ENCODE data around the gene RPL18.

Gene RPL18

DNA sequence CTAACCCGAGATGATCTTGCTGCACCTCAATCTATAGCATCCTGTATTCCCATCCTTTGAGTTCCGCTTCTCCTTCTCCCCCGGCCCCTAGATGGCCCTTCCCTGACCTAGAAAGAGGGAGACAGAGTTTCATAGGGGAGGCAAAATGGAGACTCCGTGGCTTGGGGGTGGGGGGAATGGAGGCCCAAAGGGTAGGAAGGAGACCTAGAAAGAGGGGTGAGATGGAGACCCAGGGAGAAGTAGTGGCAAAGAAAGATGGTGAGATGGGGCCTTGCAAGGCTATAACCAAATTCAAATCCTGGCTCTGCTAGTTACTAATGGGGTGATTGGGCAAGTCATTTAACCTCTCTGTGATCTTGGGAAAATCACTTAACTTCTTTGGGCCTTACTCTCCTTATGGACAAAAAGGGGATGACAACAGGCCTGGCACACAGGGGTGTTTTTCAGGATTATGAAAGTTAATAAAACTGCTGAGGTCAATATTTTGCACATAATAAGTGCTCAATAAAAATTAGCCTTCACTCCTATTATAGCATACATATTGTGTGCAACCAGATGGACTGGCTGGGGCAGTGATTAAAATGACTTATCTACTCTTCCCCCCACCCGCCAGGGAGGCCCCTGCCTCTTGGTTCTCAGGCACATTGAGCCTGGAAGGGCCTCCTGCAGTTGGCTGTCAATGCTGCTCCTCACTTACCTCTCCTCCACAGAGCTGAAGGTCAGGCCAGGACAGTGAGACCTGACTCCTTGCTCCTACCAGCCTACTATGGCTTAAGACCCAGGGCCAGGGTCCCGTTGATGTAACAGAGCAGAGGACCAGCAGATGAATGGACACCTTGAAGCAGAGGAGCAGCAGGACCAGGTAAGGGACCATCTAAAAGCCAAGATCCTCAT, 961 bp upstream of the RPL18 start:
- TF ChIP-seq, protein P1, sequence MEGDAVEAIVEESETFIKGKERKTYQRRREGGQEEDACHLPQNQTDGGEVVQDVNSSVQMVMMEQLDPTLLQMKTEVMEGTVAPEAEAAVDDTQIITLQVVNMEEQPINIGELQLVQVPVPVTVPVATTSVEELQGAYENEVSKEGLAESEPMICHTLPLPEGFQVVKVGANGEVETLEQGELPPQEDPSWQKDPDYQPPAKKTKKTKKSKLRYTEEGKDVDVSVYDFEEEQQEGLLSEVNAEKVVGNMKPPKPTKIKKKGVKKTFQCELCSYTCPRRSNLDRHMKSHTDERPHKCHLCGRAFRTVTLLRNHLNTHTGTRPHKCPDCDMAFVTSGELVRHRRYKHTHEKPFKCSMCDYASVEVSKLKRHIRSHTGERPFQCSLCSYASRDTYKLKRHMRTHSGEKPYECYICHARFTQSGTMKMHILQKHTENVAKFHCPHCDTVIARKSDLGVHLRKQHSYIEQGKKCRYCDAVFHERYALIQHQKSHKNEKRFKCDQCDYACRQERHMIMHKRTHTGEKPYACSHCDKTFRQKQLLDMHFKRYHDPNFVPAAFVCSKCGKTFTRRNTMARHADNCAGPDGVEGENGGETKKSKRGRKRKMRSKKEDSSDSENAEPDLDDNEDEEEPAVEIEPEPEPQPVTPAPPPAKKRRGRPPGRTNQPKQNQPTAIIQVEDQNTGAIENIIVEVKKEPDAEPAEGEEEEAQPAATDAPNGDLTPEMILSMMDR (conservative IDR thresholded peaks at IDR 0.05): no peak
- H3K27ac ChIP-seq: peak overlapping the region; percentile 90

DNA sequence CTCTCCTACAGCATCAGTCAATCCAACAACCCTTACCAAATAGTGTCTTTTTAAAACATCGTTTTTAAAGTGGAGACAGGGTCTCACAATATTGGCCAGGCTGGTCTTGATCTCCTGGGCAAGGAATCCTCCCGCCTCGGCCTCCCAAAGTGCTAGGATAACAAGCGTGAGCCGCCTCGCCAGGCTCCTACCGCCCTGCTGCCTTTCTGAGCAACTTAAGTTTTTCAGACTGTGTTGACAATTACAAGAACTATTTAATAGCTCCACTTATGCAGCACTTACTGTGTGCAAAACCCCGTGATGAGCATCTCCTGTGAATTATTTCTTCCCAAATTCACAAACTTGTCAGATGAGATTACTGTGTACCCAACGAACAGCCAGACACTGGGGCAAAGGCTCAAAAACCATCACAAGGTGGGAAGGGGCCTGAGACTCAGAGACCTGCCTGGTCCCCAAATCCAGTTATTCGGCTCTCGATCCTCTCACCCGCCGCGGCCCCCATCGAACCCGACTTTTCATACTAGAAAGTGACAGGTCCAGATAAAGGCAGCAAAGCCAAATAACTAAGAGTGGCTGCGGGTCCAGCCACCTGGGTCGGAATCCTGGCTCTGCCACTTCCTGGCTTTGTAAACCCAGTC, 581 bp downstream of the RPL18 start:
- TF ChIP-seq, protein P1 (conservative IDR thresholded peaks at IDR 0.05): no peak
- H3K27ac ChIP-seq: peak overlapping the region; percentile 90

DNA sequence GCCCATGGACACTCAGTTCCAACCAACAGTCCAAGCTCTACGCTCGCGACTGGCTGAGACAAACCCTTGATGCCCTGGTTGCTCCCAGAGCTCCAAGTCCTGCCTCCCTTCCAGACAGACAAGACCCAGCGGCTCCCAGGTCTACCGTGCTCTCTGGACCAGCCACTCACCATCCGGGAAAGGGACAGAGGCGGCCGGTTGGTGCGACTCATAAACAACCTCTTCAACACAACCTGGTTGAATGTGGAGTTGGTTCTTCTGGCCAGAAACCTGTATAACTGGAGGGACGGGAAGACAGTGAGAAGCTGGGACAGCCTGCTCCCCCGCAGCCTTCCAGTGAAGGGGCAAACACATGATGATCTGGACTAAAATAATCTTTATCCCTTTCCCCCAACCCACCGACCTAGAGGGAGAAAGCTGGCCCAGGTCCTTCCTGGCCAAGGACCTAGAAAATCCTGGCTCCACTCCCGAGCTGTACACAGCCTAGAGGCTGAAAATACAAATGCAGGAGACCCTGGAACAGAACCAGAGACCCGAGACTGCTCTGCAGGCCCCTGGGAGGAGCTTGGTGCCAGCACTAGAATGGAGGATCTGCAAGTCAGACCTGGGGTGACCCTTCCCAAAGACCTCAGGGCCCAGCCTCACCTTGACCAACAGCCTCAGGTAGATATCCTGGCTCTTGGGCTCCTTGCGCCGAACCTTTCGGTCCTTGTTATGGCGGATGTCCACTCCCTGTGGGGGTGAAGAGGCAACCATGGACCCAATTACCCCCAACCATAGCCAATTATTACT, 1.6 kb downstream of the RPL18 start:
- H3K27ac ChIP-seq: peak overlapping the region; percentile 90

DNA sequence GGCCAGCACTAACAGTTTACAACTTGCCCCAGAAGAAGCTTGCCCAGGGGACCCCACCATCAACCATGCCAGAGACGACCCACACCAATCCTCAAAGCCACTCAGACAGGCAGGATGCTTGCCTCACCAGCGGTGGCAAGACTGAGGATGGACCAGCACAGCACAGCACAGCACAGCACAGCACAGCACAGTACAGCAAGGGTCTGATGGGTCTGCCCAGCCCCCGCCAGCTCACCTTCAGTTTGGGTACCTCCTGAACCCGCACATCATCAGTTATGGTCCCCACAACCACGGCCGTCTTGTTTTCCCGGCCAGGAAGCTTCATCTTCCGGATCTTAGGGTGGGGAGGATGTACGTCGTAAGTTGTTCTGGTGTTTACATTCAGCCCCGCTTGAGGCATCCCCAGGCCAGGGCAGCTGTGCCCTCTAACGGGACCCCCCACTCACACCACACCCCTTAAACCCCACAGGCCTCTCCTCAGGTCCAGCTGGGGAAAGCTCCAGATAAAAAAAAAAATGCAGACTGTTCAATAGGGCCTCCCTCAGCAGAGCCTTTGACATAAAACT, 2.4 kb downstream of the RPL18 start:
- H3K27ac ChIP-seq: peak overlapping the region; percentile 90
- TF ChIP-seq, protein P1 (conservative IDR thresholded peaks at IDR 0.05): no peak

More for the DNA sequence above, 1.6 kb downstream of the RPL18 start:
- TF ChIP-seq, protein P1 (conservative IDR thresholded peaks at IDR 0.05): peak; percentile 17

DNA sequence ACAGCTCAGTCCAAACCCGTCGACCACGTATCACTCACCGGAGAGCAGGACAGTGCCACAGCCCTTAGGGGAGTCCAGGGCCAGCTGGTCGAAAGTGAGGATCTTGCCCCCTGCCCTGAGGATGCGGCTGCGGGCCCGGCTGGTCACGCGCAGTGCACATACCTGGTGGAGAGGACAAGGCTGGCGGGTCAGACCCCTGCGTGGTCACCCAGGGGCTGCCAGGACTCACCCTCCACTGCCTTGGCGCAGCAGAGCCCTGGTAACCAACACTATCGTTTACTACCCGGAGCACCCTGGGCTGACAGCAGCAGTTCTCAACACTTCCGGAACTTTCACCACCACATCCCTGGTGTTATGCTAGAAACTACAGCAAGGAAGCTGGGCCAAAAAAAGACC, 2.9 kb downstream of the RPL18 start:
- TF ChIP-seq, protein P1 (conservative IDR thresholded peaks at IDR 0.05): no peak
- H3K27ac ChIP-seq: peak overlapping the region; percentile 90

DNA sequence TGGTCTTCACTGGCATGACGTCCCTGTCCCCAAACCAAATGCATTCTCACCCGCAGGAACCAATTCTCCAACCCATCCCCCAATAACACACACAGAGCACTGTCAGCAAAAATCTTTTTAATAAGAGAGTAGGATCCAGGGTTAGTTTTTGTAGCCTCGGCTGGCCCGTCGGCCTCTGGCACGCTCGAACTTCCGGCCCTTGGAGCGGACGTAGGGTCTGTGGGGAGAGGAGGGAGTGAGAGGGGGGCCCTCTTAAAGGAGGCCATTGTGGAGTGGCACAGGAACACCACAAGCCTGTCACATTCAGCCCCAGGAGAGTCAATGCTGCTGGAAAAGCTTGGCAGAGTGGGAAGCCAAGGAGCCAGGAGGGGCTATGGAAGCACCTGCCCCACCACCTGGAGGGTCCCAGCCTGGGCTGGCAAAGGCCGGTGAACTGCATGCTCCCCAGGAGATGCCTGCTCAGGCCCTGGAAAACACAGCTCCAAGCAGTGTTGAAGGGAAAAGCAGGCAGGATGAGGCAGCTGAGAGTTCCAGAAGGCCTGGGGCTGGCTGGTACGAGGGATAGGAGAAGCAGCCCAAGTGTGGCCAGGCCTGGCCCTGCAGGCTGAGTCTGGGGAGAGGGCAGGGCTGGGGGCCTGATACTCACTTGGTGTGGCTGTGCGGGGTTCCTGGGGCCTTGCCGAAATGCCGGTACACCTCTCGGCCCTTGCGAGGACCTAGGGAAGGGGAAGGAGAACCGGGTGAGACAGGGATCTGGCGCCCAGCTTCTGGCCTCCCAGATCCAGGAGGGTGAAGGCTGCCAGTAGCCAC, 3.5 kb downstream of the RPL18 start:
- peak overlapping the region; percentile 90 for H3K27ac ChIP-seq

More for the DNA sequence above, 3.5 kb downstream of the RPL18 start:
- TF ChIP-seq, protein P1 (conservative IDR thresholded peaks at IDR 0.05): no peak

Data from VCaP (cell line).